GM12878 (cell line): ENCODE data around the gene PSMG3. TPM values are rescaled to one million over a fixed set of nuclear protein-coding genes. Genes with fewer than 3 reads are reported as not detected.

Source experiments
- ATAC-seq: fragments of 200-7000 bp; cut with Tn5 transposase; 3 replicates; pipeline ENCODE4 v1.9.1; 2020; ENCODE audit warnings: mild to moderate bottlenecking, moderate library complexity
- BruUV-seq: library from RNA; stranded (reverse); fragments of 400-500 nt; replicated peaks from 2 replicates; lab custom pipeline; 2021; lab: Mats Ljungman, UMichigan
- CTCF ChIA-PET: fragments of 300-600 bp; sonication (Branson Sonifier 250); formaldehyde crosslinking; extraction: SDS; loops from one replicate; lab custom pipeline; 2021; ENCODE audit warnings: inconsistent platforms; lab: Yijun Ruan, JAX
- POLR2A ChIA-PET: fragments of 350-600 bp; formaldehyde crosslinking; extraction: SDS; loops from one replicate; lab custom pipeline; 2021; ENCODE audit warnings: inconsistent platforms; lab: Charles Lee
- RAD21 ChIA-PET: fragments of 300-600 bp; sonication (Branson Sonifier 250); formaldehyde crosslinking; loops from one replicate; lab custom pipeline; 2023; ENCODE audit warnings: antibody characterized with exemption; ENCODE audit not compliant: unreplicated experiment; lab: Charles Lee
- SMC1A ChIA-PET: fragments of 300-600 bp; sonication (Branson Sonifier 250); formaldehyde crosslinking; loops from one replicate; lab custom pipeline; 2023; ENCODE audit not compliant: unreplicated experiment, uncharacterized antibody; lab: Charles Lee
- DNase-seq: peaks from one replicate; pipeline ENCODE4 v3.0.0-alpha.2; 2011; ENCODE audit warnings: low read depth, low spot score
- FAIRE-seq: peaks from 3 replicates; lab custom pipeline; 2011; peaks lifted over from hg19 to GRCh38; lab: Jason Lieb, UNC
- H2AFZ ChIP-seq: 2 replicates; pipeline ENCODE4 v1.6.0; 2011; ENCODE audit warnings: low read depth, low read length, control low read depth; ENCODE audit not compliant: control insufficient read depth
- H3K27ac ChIP-seq: 2 replicates; pipeline ENCODE4 v1.5.1; 2011; ENCODE audit warnings: control low read depth; ENCODE audit not compliant: control insufficient read depth, insufficient read depth
- H3K27me3 ChIP-seq, 2 experiments: replicated peaks in 1 of 2; 2 replicates each; pipeline versions ENCODE4 v1.6.0 to v1.6.1; 2011; ENCODE audit warnings: low read length in 1 of 2; ENCODE audit not compliant: control insufficient read depth in 2 of 2, insufficient read depth in 2 of 2
- H3K36me3 ChIP-seq, 2 experiments: 2 replicates each; pipeline ENCODE4 v1.5.1; 2011; ENCODE audit warnings: low read length in 1 of 2; ENCODE audit not compliant: control insufficient read depth in 2 of 2, insufficient read depth in 2 of 2
- H3K4me1 ChIP-seq: 2 replicates; pipeline ENCODE4 v1.6.1; 2011; ENCODE audit warnings: mild to moderate bottlenecking, low read length, moderate library complexity, mixed read lengths; ENCODE audit not compliant: control insufficient read depth, insufficient read depth
- H3K4me2 ChIP-seq: 2 replicates; pipeline ENCODE4 v1.6.0; 2011; ENCODE audit warnings: control low read depth; ENCODE audit not compliant: control insufficient read depth, insufficient read depth
- H3K4me3 ChIP-seq: fragments of 200-600 bp; sonication (generic); 2 replicates; pipeline ENCODE4 v1.5.1; 2016
- H3K79me2 ChIP-seq: 2 replicates; pipeline ENCODE4 v1.6.0; 2011; ENCODE audit warnings: low read length; ENCODE audit not compliant: control insufficient read depth, insufficient read depth
- H3K9ac ChIP-seq: 2 replicates; pipeline ENCODE4 v1.8.0; 2011; ENCODE audit warnings: low read length, control low read depth, mixed read lengths; ENCODE audit not compliant: control insufficient read depth, insufficient read depth
- H3K9me3 ChIP-seq: replicated peaks from 3 replicates; pipeline ENCODE4 v1.5.1; 2011; ENCODE audit warnings: mild to moderate bottlenecking, low read length; ENCODE audit not compliant: control insufficient read depth, insufficient read depth
- H4K20me1 ChIP-seq: 2 replicates; pipeline ENCODE4 v1.6.0; 2011; ENCODE audit not compliant: control insufficient read depth, insufficient read depth
- BHLHE40 ChIP-seq, 2 experiments: fragments of 450-650 bp in 1 of 2; IDR thresholded peaks; 2 replicates each; pipeline ENCODE4 v1.6.1; 2011 to 2017; ENCODE audit warnings: low read depth in 2 of 2, borderline replicate concordance in 1 of 2, improper control_type of control experiment in 1 of 2, low read length in 1 of 2, mild to moderate bottlenecking in 1 of 2
- BMI1 ChIP-seq: fragments of 450-650 bp; IDR thresholded peaks from 2 replicates; pipeline ENCODE4 v1.6.1; 2016; ENCODE audit warnings: mild to moderate bottlenecking, moderate library complexity, borderline replicate concordance
- HDAC6 ChIP-seq: fragments of 200-600 bp; sonication (generic); IDR thresholded peaks from one replicate; pipeline ENCODE4 v1.8.0; 2017; ENCODE audit warnings: antibody characterized with exemption; ENCODE audit not compliant: unreplicated experiment
- HDGF ChIP-seq: fragments of 450-650 bp; IDR thresholded peaks from 2 replicates; pipeline ENCODE4 v1.6.1; 2016; ENCODE audit warnings: antibody characterized with exemption
- WGBS: methylation state at CpG from one replicate; pipeline ENCODE4 v1.1.6; 2016; ENCODE audit warnings: low lambda C conversion rate; ENCODE audit not compliant: insufficient replicate concordance, insufficient coverage; ENCODE audit errors: missing lambda C conversion rate; 5-methylcytosine and 5-hydroxymethylcytosine counted together
- in situ Hi-C: fragments of 300-500 bp; cut with MboI; formaldehyde crosslinking; loops from 9 replicates; pipeline ENCODE4 v1.14.3; 2018; ENCODE audit warnings: mixed read lengths
- intact Hi-C: fragments of 100-400 bp; cut with micrococcal nuclease; formaldehyde crosslinking; loops from one replicate; pipeline ENCODE4 v1.14.2; 2022; ENCODE audit not compliant: unreplicated experiment
- polyA plus RNA-seq, 11 experiments: library from polyadenylated mRNA; depleted of rRNA in 4 of 11; unstranded in 6 of 11; stranded (reverse) in 5 of 11; fragments of >200 nt; fragmentation: Nextera tagmentation in 4 of 11; fragmentation: Illumina TruSeq in 1 of 11; extraction: Ambion mirVana in 4 of 11; extraction: Trizol in 1 of 11; gene quantifications; 1 replicate in 1 of 11; 2 replicates in 10 of 11; pipeline versions ENCODE4 v1.2.1 to v1.2.3, GENCODE V29; 2011 to 2016; ENCODE audit warnings: inconsistent platforms in 2 of 11, missing spikeins in 2 of 11, low read depth in 1 of 11
- total RNA-seq, 4 experiments: library from RNA; depleted of rRNA in 3 of 4; stranded (reverse); fragments of >200 nt in 3 of 4; fragmentation: Illumina TruSeq in 1 of 4; extraction: Trizol in 1 of 4; gene quantifications; 2 replicates each; pipeline versions ENCODE4 v1.2.1 to v1.2.3, GENCODE V29; 2013 to 2021
- TF ChIP-seq, protein P1 (sequence below): IDR thresholded peaks from 2 replicates; pipeline ENCODE4 v1.6.1; 2012; ENCODE audit warnings: mild to moderate bottlenecking, low read depth, low read length

Gene PSMG3
- total and polyA plus RNA-seq, 10 of the 15 experiments (the other 5 are each of a cell fraction or from before 2014, with no cell fraction given) = 23.9 to 115 (median 60.6) TPM

- Histone ChIP-seq H3K36me3 (peaks cover 3 to 20% of the 10 kb centered on the region in 2 experiments; a peak in 3 of 4 replicates), H4K20me1 (peaks cover 7% of the 10 kb centered on the region; the same call in 1 of the 2 replicates), H3K9me3 (no peaks in the 10 kb centered on the region), H3K27ac (no peak overlapping the region), H3K9ac (no peak overlapping the region), H3K27me3 (no peaks in the 10 kb centered on the region), H3K4me3 (no peak overlapping the region), H3K4me2 (no peak overlapping the region), H2AFZ (no peak overlapping the region), H3K4me1 (peaks cover 11% of the 10 kb centered on the region), H3K79me2 (peaks cover 32% of the 10 kb centered on the region)
- CTCF ChIA-PET = no interaction called here
- TF ChIP-seq, protein P1, sequence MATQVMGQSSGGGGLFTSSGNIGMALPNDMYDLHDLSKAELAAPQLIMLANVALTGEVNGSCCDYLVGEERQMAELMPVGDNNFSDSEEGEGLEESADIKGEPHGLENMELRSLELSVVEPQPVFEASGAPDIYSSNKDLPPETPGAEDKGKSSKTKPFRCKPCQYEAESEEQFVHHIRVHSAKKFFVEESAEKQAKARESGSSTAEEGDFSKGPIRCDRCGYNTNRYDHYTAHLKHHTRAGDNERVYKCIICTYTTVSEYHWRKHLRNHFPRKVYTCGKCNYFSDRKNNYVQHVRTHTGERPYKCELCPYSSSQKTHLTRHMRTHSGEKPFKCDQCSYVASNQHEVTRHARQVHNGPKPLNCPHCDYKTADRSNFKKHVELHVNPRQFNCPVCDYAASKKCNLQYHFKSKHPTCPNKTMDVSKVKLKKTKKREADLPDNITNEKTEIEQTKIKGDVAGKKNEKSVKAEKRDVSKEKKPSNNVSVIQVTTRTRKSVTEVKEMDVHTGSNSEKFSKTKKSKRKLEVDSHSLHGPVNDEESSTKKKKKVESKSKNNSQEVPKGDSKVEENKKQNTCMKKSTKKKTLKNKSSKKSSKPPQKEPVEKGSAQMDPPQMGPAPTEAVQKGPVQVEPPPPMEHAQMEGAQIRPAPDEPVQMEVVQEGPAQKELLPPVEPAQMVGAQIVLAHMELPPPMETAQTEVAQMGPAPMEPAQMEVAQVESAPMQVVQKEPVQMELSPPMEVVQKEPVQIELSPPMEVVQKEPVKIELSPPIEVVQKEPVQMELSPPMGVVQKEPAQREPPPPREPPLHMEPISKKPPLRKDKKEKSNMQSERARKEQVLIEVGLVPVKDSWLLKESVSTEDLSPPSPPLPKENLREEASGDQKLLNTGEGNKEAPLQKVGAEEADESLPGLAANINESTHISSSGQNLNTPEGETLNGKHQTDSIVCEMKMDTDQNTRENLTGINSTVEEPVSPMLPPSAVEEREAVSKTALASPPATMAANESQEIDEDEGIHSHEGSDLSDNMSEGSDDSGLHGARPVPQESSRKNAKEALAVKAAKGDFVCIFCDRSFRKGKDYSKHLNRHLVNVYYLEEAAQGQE = no peak
- TF ChIP-seq BMI1 (no peak), HDAC6 (no peak), BHLHE40 (IDR thresholded peaks at IDR 0.05; ENCODE audit: borderline replicate concordance in 1 of 2, low read depth in 2 of 2, low read length in 1 of 2) (no peak), HDGF (no peak)
- POLR2A ChIA-PET = no interaction called here
- DNase-seq (no peak), ATAC-seq (no peak), FAIRE-seq (no peak)
- RAD21 ChIA-PET = interaction anchor here (0.6 to 0.7 kb wide), 2 partner anchors 24 to 717 kb away, joined by 3 read pairs; no protein-coding TSS in a partner anchor
- 96% methylated on average over 38 of the region's 52 CpGs for WGBS
- BruUV-seq = no TSS peak
- intact Hi-C loops = no loop called here
- in situ Hi-C loops = no loop called here
- SMC1A ChIA-PET = no interaction called here
Observed at GRCh38 chr7:1536743-1537534, 32.9 kb downstream of the PSMG3 start.
